ENCODE data around the gene SFPQ. TPM values are rescaled to one million over a fixed set of nuclear protein-coding genes. Genes with fewer than 3 reads are reported as not detected.

SFPQ gene
- total and polyA plus RNA-seq, 7 experiments from 2014 or later = 91.0 to 610 (median 347) TPM

- ATAC-seq (no peak), DNase-seq (no peak)
- H3K9me3 Mint-ChIP-seq = no peaks in the 10 kb centered on the region
- intact Hi-C loops (cut with micrococcal nuclease) = loop anchor here in 1 of 2 donors (1.0 kb wide), 1 partner anchor 8 kb away; no protein-coding TSS in a partner anchor
- peaks cover 41 to 85% (median 76%) of the 10 kb centered on the region in 7 donors for H3K4me1 Mint-ChIP-seq
- H3K27ac Mint-ChIP-seq = peak overlapping the region in 8 of 9 donors; percentile 23 to 83 (median 58)
- H3K4me1 ChIP-seq (ENCODE audit: control insufficient read depth in 2 of 2, insufficient read depth in 2 of 2, low read length in 2 of 2) = peaks cover 33 to 41% of the 10 kb centered on the region in 2 donors
- H3K36me3 ChIP-seq (ENCODE audit: control insufficient read depth in 2 of 3, insufficient read depth in 3 of 3, low read length in 3 of 3) = peaks cover 17 to 95% (median 91%) of the 10 kb centered on the region in 3 experiments
- no peak overlapping the region for H3K27ac ChIP-seq (ENCODE audit: low read depth, low read length)
- CTCF ChIA-PET = no interaction called here
- H3K9me3 ChIP-seq (ENCODE audit: control insufficient read depth in 2 of 3, low read length in 3 of 3) = no peaks in the 10 kb centered on the region
- H3K4me3 ChIP-seq (ENCODE audit: low read length) = no peak overlapping the region
- no peaks in the 10 kb centered on the region for H3K27me3 Mint-ChIP-seq
- POLR2A ChIA-PET = interaction anchor here (0.6 to 1.3 kb wide), 2 partner anchors 8 to 62 kb away, joined by 3 to 5 read pairs; no protein-coding TSS in a partner anchor
- peaks cover 0 to 60% (median 38%) of the 10 kb centered on the region in 5 donors for H3K36me3 Mint-ChIP-seq
- no peaks in the 10 kb centered on the region for H3K27me3 ChIP-seq (ENCODE audit: control insufficient read depth in 2 of 2, insufficient read depth in 2 of 2, low read length in 2 of 2)
- H3K4me3 Mint-ChIP-seq = peak overlapping the region in 2 of 10 donors; percentile 4
Measured at GRCh38 chr1:35181790-35182455, 11.0 kb downstream of the SFPQ start.

- Mint-ChIP-seq H3K27me3 (no peaks in the 10 kb centered on the region), H3K4me1 (peaks cover 38 to 75% (median 66%) of the 10 kb centered on the region in 7 donors), H3K4me3 (peak overlapping the region in 3 of 10 donors; percentile 0 to 18 (median 12)), H3K27ac (peak overlapping the region in 8 of 9 donors; percentile 6 to 68 (median 22)), H3K36me3 (peaks cover 0 to 56% (median 33%) of the 10 kb centered on the region in 5 donors), H3K9me3 (no peaks in the 10 kb centered on the region)
- Histone ChIP-seq H3K9me3 (ENCODE audit: control insufficient read depth in 2 of 3, low read length in 3 of 3) (no peaks in the 10 kb centered on the region), H3K4me3 (ENCODE audit: low read length) (no peak overlapping the region), H3K27ac (ENCODE audit: low read depth, low read length) (no peak overlapping the region), H3K36me3 (ENCODE audit: control insufficient read depth in 2 of 3, insufficient read depth in 3 of 3, low read length in 3 of 3) (peaks cover 7 to 95% (median 81%) of the 10 kb centered on the region in 3 experiments), H3K27me3 (ENCODE audit: control insufficient read depth in 2 of 2, insufficient read depth in 2 of 2, low read length in 2 of 2) (no peaks in the 10 kb centered on the region), H3K4me1 (ENCODE audit: control insufficient read depth in 2 of 2, insufficient read depth in 2 of 2, low read length in 2 of 2) (peaks cover 23 to 31% of the 10 kb centered on the region in 2 donors)
- ATAC-seq (peak; percentile 14), DNase-seq (no peak)
- CTCF ChIA-PET = no interaction called here
- intact Hi-C loops (cut with micrococcal nuclease) = loop anchor here in 1 of 2 donors (1.0 kb wide), 1 partner anchor 11 kb away; no protein-coding TSS in a partner anchor
- POLR2A ChIA-PET = interaction anchor here (0.6 to 1.3 kb wide), 2 partner anchors 9 to 61 kb away, joined by 3 to 5 read pairs; no protein-coding TSS in a partner anchor
Measured at GRCh38 chr1:35180776-35181374, 12.1 kb downstream of the SFPQ start.

DNA sequence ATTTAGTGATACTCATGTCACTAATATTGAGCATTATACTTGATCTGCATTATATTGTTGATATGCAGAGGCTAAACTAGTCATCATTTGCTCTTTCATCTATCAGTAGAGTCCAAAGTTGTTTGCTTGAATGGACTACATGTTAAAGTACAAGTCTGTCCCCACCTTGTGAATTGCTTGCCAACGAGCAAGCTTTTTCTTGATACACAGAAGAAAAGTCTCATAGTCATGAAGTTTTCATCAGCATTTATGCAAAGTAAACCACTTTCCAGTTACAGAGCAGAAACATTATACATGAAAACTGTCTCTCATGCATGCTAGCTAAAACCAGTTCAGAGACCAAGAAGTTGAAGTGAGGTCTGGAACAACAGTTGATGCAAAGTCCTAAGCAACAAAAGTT lies 13.0 kb downstream of the SFPQ start:
- Histone ChIP-seq H3K9me3 (ENCODE audit: control insufficient read depth in 2 of 3, low read length in 3 of 3) (no peaks in the 10 kb centered on the region), H3K4me3 (ENCODE audit: low read length) (no peak overlapping the region), H3K27ac (ENCODE audit: low read depth, low read length) (no peak overlapping the region), H3K36me3 (ENCODE audit: control insufficient read depth in 2 of 3, insufficient read depth in 3 of 3, low read length in 3 of 3) (peaks cover 7 to 95% (median 79%) of the 10 kb centered on the region in 3 experiments), H3K4me1 (ENCODE audit: control insufficient read depth in 2 of 2, insufficient read depth in 2 of 2, low read length in 2 of 2) (peaks cover 20 to 30% of the 10 kb centered on the region in 2 donors), H3K27me3 (ENCODE audit: control insufficient read depth in 2 of 2, insufficient read depth in 2 of 2, low read length in 2 of 2) (no peaks in the 10 kb centered on the region)
- Mint-ChIP-seq H3K36me3 (peaks cover 0 to 55% (median 28%) of the 10 kb centered on the region in 5 donors), H3K4me3 (peak overlapping the region in 3 of 10 donors; percentile 25 to 41 (median 36)), H3K4me1 (peaks cover 30 to 65% (median 57%) of the 10 kb centered on the region in 7 donors), H3K27ac (peak overlapping the region in 5 of 9 donors; percentile 10 to 68 (median 61)), H3K27me3 (no peaks in the 10 kb centered on the region), H3K9me3 (no peaks in the 10 kb centered on the region)
- CTCF ChIA-PET = interaction anchor here (0.6 kb wide), 1 partner anchor 177 kb away, joined by 3 read pairs; no protein-coding TSS in a partner anchor
- POLR2A ChIA-PET = no interaction called here
- ATAC-seq = no peak
- no peak for DNase-seq
- intact Hi-C loops (cut with micrococcal nuclease) = loop anchor here in 1 of 2 donors (1.0 kb wide), 1 partner anchor 12 kb away; no protein-coding TSS in a partner anchor

DNA sequence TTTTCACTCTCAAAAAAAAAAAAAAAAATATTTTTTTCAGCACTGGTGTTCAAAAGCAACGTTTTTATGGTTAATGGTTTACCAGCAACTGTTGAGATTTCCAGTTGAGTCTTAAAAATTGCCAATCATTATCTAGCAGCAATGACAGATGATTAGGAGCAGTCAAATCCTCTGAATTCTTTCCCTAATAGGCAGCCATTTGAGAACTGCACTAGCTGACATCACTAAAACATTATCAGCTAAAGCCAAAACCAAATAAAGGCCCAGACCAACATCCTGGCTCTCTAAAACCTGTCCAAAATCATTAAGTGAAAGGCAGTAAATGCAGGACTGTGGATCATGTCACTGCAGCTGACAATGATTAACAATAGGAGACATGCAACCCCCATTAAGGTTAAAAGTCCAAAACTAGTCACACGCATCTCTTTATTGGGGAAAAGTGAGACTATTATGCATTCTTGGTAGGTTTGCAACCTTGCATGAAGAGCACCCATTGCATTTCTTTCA lies 14.0 kb downstream of the SFPQ start:
- no peak for ATAC-seq
- Histone ChIP-seq H3K9me3 (ENCODE audit: control insufficient read depth in 2 of 3, low read length in 3 of 3) (no peaks in the 10 kb centered on the region), H3K27me3 (ENCODE audit: control insufficient read depth in 2 of 2, insufficient read depth in 2 of 2, low read length in 2 of 2) (no peaks in the 10 kb centered on the region), H3K36me3 (ENCODE audit: control insufficient read depth in 2 of 3, insufficient read depth in 3 of 3, low read length in 3 of 3) (peaks cover 7 to 87% (median 69%) of the 10 kb centered on the region in 3 experiments), H3K4me1 (ENCODE audit: control insufficient read depth in 2 of 2, insufficient read depth in 2 of 2, low read length in 2 of 2) (peaks cover 20 to 30% of the 10 kb centered on the region in 2 donors), H3K27ac (ENCODE audit: low read depth, low read length) (no peak overlapping the region), H3K4me3 (ENCODE audit: low read length) (no peak overlapping the region)
- H3K27ac Mint-ChIP-seq = peak overlapping the region in 5 of 9 donors; percentile 10 to 79 (median 55)
- no peak for DNase-seq
- H3K4me1 Mint-ChIP-seq = peaks cover 23 to 60% (median 53%) of the 10 kb centered on the region in 7 donors
- no peaks in the 10 kb centered on the region for H3K9me3 Mint-ChIP-seq
- H3K36me3 Mint-ChIP-seq = peaks cover 0 to 52% (median 29%) of the 10 kb centered on the region in 5 donors
- H3K27me3 Mint-ChIP-seq = no peaks in the 10 kb centered on the region
- ChIA-PET CTCF (no interaction called here), POLR2A (no interaction called here)
- intact Hi-C loops (cut with micrococcal nuclease) = no loop called here
- H3K4me3 Mint-ChIP-seq = no peak overlapping the region

DNA sequence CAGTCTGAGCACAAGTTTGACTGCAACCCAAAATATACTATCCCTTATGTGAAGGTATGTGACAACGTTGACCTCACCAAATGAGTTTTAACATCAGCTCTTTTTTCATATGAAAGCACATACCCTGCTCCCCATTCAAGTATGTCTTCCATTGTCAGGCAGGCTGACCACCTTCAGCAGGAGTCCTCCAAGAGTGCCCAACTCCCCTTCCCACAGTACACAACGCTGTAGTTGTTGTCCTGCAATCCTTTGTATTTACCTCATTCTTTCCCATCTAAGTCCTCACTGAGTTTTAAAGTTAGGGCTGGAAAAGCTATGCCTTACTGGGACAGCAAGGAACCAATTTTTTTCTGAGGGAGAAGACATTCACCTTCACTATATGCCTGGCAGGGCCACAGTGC lies 14.7 kb downstream of the SFPQ start:
- Mint-ChIP-seq H3K4me1 (peaks cover 18 to 60% (median 48%) of the 10 kb centered on the region in 7 donors), H3K4me3 (no peak overlapping the region), H3K27ac (peak overlapping the region in 6 of 9 donors; percentile 11 to 83 (median 66)), H3K27me3 (no peaks in the 10 kb centered on the region), H3K9me3 (no peaks in the 10 kb centered on the region), H3K36me3 (peaks cover 0 to 46% (median 29%) of the 10 kb centered on the region in 5 donors)
- H3K36me3 ChIP-seq (ENCODE audit: control insufficient read depth in 2 of 3, insufficient read depth in 3 of 3, low read length in 3 of 3) = peaks cover 7 to 80% (median 63%) of the 10 kb centered on the region in 3 experiments
- ATAC-seq (no peak), DNase-seq (no peak)
- no peaks in the 10 kb centered on the region for H3K9me3 ChIP-seq (ENCODE audit: control insufficient read depth in 2 of 3, low read length in 3 of 3)
- no peak overlapping the region for H3K4me3 ChIP-seq (ENCODE audit: low read length)
- no peak overlapping the region for H3K27ac ChIP-seq (ENCODE audit: low read depth, low read length)
- intact Hi-C loops (cut with micrococcal nuclease) = no loop called here
- ChIA-PET CTCF (no interaction called here), POLR2A (interaction anchor here (0.6 kb wide), 1 partner anchor 10 kb away, joined by 3 read pairs; no protein-coding TSS in a partner anchor)
- peaks cover 20 to 30% of the 10 kb centered on the region in 2 donors for H3K4me1 ChIP-seq (ENCODE audit: control insufficient read depth in 2 of 2, insufficient read depth in 2 of 2, low read length in 2 of 2)
- no peaks in the 10 kb centered on the region for H3K27me3 ChIP-seq (ENCODE audit: control insufficient read depth in 2 of 2, insufficient read depth in 2 of 2, low read length in 2 of 2)

DNA sequence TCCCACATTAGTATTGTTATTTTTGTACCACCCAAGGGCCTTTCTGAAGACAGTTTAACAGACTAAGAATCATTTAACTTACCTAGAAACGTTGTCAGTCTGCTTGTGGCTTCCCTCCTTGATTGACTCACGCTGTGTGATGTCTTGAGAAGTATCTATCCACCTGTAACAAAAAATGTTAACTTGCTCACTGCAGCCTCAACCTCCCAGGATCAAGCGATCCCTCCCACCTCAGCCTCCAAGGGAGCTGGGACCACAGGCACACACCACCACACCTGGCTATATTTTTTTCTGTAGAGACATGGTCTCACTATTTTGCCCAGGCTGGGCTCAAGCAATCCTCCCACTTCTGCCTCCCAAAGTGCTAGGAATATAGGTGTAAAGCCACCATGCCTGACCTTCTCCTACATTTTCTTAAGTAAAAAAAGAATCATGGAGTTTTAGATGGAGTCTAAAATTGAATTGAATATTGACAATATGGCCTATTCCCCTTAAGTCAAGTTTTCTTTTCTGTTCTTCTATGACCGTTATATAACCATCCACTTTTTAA lies 15.6 kb downstream of the SFPQ start:
- no peak overlapping the region for H3K4me3 Mint-ChIP-seq
- no peak for DNase-seq
- ChIA-PET CTCF (no interaction called here), POLR2A (interaction anchor here (0.8 kb wide), 1 partner anchor 94 kb away, joined by 3 read pairs; no protein-coding TSS in a partner anchor)
- Histone ChIP-seq H3K9me3 (ENCODE audit: control insufficient read depth in 2 of 3, low read length in 3 of 3) (no peaks in the 10 kb centered on the region), H3K36me3 (ENCODE audit: control insufficient read depth in 2 of 3, insufficient read depth in 3 of 3, low read length in 3 of 3) (peaks cover 7 to 73% (median 55%) of the 10 kb centered on the region in 3 experiments), H3K27ac (ENCODE audit: low read depth, low read length) (no peak overlapping the region), H3K4me3 (ENCODE audit: low read length) (no peak overlapping the region), H3K27me3 (ENCODE audit: control insufficient read depth in 2 of 2, insufficient read depth in 2 of 2, low read length in 2 of 2) (no peaks in the 10 kb centered on the region), H3K4me1 (ENCODE audit: control insufficient read depth in 2 of 2, insufficient read depth in 2 of 2, low read length in 2 of 2) (peaks cover 15 to 30% of the 10 kb centered on the region in 2 donors)
- intact Hi-C loops (cut with micrococcal nuclease) = loop anchor here in 1 of 2 donors (2.0 kb wide), 1 partner anchor 13 kb away; no protein-coding TSS in a partner anchor
- no peaks in the 10 kb centered on the region for H3K9me3 Mint-ChIP-seq
- H3K27ac Mint-ChIP-seq = peak overlapping the region in 4 of 9 donors; percentile 11 to 62 (median 12)
- ATAC-seq = no peak
- H3K27me3 Mint-ChIP-seq = no peaks in the 10 kb centered on the region
- H3K36me3 Mint-ChIP-seq = peaks cover 0 to 42% (median 29%) of the 10 kb centered on the region in 5 donors
- H3K4me1 Mint-ChIP-seq = peaks cover 15 to 50% (median 39%) of the 10 kb centered on the region in 7 donors

All from naive thymus-derived CD4-positive, alpha-beta T cell (primary cell).